Measurements from ENCODE around the gene MTFP1. TPM values are rescaled to one million over a fixed set of nuclear protein-coding genes. Genes with fewer than 3 reads are reported as not detected.
"Not testable (repeated sequence)": the region's sequence is repeated elsewhere in the genome, so short reads cannot be mapped to it uniquely, and the experiment has no call there.

Gene MTFP1
- total and polyA plus RNA-seq, 12 donors, result 10.4 to 36.3 (median 14.5) TPM

GRCh38 chr22:30398685-30399680, 26.6 kb upstream of the MTFP1 start:
- Histone ChIP-seq H3K36me3 (replicated peaks in 1 of 2) (no peaks in the 10 kb centered on the region), H3K4me1 (replicated peaks in 1 of 2) (peaks cover 14 to 18% of the 10 kb centered on the region in 2 donors), H3K27ac (peak overlapping the region in 1 of 5 donors; percentile 6), H3K27me3 (no peaks in the 10 kb centered on the region), H3K4me3 (no peak overlapping the region), H3K9me3 (replicated peaks in 1 of 3) (no peaks in the 10 kb centered on the region)
- WGBS, 4 donors, result 61 to 69% (median 65%) methylated on average over 22 to 25 of the region's 25 CpGs
- intact Hi-C loops (cut with DNase I), result no loop called here
- no peak for TF ChIP-seq POLR2A (IDR thresholded peaks at IDR 0.05)
- TF ChIP-seq, protein P1, sequence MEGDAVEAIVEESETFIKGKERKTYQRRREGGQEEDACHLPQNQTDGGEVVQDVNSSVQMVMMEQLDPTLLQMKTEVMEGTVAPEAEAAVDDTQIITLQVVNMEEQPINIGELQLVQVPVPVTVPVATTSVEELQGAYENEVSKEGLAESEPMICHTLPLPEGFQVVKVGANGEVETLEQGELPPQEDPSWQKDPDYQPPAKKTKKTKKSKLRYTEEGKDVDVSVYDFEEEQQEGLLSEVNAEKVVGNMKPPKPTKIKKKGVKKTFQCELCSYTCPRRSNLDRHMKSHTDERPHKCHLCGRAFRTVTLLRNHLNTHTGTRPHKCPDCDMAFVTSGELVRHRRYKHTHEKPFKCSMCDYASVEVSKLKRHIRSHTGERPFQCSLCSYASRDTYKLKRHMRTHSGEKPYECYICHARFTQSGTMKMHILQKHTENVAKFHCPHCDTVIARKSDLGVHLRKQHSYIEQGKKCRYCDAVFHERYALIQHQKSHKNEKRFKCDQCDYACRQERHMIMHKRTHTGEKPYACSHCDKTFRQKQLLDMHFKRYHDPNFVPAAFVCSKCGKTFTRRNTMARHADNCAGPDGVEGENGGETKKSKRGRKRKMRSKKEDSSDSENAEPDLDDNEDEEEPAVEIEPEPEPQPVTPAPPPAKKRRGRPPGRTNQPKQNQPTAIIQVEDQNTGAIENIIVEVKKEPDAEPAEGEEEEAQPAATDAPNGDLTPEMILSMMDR (IDR thresholded peaks at IDR 0.05), result no peak
- DNase-seq, result no peak

GRCh38 chr22:30399718-30400117, 25.9 kb upstream of the MTFP1 start:
- intact Hi-C loops (cut with DNase I), result no loop called here
- no peak for DNase-seq
- no peaks in the 10 kb centered on the region for H3K9me3 ChIP-seq (replicated peaks in 1 of 3)
- WGBS, 4 donors, result 83 to 93% (median 89%) methylated on average over 5 of the region's 5 CpGs
- H3K4me3 ChIP-seq, result no peak overlapping the region
- H3K4me1 ChIP-seq (replicated peaks in 1 of 2), result peaks cover 14 to 18% of the 10 kb centered on the region in 2 donors
- no peaks in the 10 kb centered on the region for H3K36me3 ChIP-seq (replicated peaks in 1 of 2)
- no peak for TF ChIP-seq POLR2A (IDR thresholded peaks at IDR 0.05)
- TF ChIP-seq, protein P1 (IDR thresholded peaks at IDR 0.05), result no peak
- no peak overlapping the region for H3K27ac ChIP-seq
- H3K27me3 ChIP-seq, result no peaks in the 10 kb centered on the region

DNA sequence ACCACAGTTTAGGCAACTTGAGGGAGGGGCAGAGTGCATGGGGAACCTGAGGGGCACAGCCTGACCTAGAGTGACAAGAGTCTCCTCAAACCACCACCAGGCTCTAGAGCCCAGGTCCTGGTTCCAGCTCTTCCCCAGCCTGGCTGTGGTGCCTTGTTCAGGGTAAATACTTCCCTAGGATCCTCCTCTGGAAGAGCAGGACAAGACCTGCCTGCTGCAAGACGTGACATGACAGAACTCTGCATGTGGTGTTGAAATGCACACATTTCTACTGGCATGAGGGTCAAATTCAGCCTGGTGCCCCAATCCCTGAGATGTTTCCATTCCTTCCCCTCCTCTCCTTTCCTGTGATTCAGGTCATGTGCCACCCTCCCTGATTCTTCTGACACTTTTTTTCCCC, 25.4 kb upstream of the MTFP1 start:
- Histone ChIP-seq H3K4me3 (no peak overlapping the region), H3K9me3 (replicated peaks in 1 of 3) (no peaks in the 10 kb centered on the region), H3K27ac (no peak overlapping the region), H3K27me3 (no peaks in the 10 kb centered on the region), H3K4me1 (replicated peaks in 1 of 2) (peaks cover 14 to 18% of the 10 kb centered on the region in 2 donors), H3K36me3 (replicated peaks in 1 of 2) (no peaks in the 10 kb centered on the region)
- intact Hi-C loops (cut with DNase I), result no loop called here
- TF ChIP-seq, protein P1 (IDR thresholded peaks at IDR 0.05), result no peak
- TF ChIP-seq POLR2A (IDR thresholded peaks at IDR 0.05), result no peak
- no peak for DNase-seq
- 69 to 85% (median 71%) methylated on average over 1 of the region's 1 CpG for WGBS, 4 donors

DNA sequence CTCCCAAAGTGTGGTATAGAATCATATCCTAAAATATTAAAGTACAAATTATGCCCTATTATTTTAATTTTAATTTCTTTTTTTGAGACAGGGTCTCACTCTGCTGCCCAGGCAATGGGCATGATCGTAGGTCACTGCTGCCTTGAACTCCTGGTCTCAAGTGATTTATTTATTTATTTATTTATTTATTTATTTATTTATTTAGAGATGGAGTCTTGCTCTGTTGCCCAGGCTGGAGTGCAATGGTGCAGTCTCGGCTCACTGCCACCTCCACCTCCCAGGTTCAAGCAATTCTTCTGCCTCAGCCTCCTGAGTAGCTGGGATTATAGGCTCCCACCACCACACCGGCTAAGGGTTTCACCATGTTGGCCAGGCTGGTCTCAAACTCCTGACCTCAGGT, 24.5 kb upstream of the MTFP1 start:
- 90 to 97% (median 93%) methylated on average over 3 of the region's 3 CpGs for WGBS, 4 donors
- DNase-seq; H3K27ac ChIP-seq; intact Hi-C loops (cut with DNase I); H3K27me3 ChIP-seq; H3K9me3 ChIP-seq (replicated peaks in 1 of 3); H3K36me3 ChIP-seq (replicated peaks in 1 of 2); H3K4me3 ChIP-seq: not testable (repeated sequence)
- H3K4me1 ChIP-seq (replicated peaks in 1 of 2), result peaks cover 14 to 18% of the 10 kb centered on the region in 2 donors

Measured in adrenal gland (tissue), 12 donors.